PC-9 (cell line): ENCODE results near the gene RNU1-1.
"Not testable (repeated sequence)": the region's sequence is repeated elsewhere in the genome, so short reads cannot be mapped to it uniquely, and the experiment has no call there.

ENCODE experiments used
- CTCF ChIP-seq: fragments of 200-600 bp; sonication (generic); conservative IDR thresholded peaks from 2 replicates; pipeline ENCODE4 v1.6.1; 2017; ENCODE audit warnings: mixed run types, antibody characterized with exemption, mild to moderate bottlenecking, moderate library complexity
- EZH2 ChIP-seq: fragments of 200-600 bp; sonication (generic); IDR thresholded peaks from 2 replicates; pipeline ENCODE4 v1.8.0; 2017; ENCODE audit warnings: antibody characterized with exemption, low read depth

- TF ChIP-seq CTCF, EZH2: not testable (repeated sequence)
Measured at GRCh38 chr1:16545682-16546095, 31.6 kb upstream of the RNU1-1 start.
